GM13977 (cell line): ENCODE data around the gene PYDC2.

Experiments
- DNase-seq: peaks from one replicate; pipeline ENCODE4 v3.0.0; 2012; ENCODE audit warnings: low spot score
- in situ Hi-C: fragments of 300-500 bp; cut with MboI; formaldehyde crosslinking; loops from one replicate; pipeline ENCODE4 v1.12.0; 2022; ENCODE audit warnings: low sequenced_read_pairs, low pct_unique_long_range_greater_than_20kb, mixed read lengths, inconsistent platforms; ENCODE audit not compliant: unreplicated experiment
- TF ChIP-seq, protein P1 (sequence below): IDR thresholded peaks from 2 replicates; pipeline ENCODE4 v1.5.1; 2012; ENCODE audit warnings: mild to moderate bottlenecking, control low read depth; ENCODE audit not compliant: insufficient read depth; ENCODE audit errors: extremely low read depth, missing control alignments

PYDC2 gene

DNA sequence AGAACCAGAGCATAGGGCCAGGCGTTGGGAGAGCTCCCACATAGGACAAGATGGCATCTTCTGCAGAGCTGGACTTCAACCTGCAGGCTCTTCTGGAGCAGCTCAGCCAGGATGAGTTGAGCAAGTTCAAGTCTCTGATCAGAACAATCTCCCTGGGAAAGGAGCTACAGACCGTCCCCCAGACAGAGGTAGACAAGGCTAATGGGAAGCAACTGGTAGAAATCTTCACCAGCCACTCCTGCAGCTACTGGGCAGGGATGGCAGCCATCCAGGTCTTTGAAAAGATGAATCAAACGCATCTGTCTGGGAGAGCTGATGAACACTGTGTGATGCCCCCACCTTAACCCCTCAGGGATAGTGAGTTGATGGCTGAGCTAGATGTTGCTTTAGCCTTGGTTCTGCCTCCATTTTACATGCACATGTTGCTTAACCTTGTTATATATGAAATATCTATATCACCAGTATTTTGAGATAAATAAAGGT is at the start of gene PYDC2:
TSS of gene PYDC2 (plus strand) at position 51 of the 483 bp plus-strand sequence. CDS start at position 51, 0 bp downstream.
- in situ Hi-C loops = no loop called here
- TF ChIP-seq, protein P1, sequence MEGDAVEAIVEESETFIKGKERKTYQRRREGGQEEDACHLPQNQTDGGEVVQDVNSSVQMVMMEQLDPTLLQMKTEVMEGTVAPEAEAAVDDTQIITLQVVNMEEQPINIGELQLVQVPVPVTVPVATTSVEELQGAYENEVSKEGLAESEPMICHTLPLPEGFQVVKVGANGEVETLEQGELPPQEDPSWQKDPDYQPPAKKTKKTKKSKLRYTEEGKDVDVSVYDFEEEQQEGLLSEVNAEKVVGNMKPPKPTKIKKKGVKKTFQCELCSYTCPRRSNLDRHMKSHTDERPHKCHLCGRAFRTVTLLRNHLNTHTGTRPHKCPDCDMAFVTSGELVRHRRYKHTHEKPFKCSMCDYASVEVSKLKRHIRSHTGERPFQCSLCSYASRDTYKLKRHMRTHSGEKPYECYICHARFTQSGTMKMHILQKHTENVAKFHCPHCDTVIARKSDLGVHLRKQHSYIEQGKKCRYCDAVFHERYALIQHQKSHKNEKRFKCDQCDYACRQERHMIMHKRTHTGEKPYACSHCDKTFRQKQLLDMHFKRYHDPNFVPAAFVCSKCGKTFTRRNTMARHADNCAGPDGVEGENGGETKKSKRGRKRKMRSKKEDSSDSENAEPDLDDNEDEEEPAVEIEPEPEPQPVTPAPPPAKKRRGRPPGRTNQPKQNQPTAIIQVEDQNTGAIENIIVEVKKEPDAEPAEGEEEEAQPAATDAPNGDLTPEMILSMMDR = no peak
- no peak for DNase-seq

DNA sequence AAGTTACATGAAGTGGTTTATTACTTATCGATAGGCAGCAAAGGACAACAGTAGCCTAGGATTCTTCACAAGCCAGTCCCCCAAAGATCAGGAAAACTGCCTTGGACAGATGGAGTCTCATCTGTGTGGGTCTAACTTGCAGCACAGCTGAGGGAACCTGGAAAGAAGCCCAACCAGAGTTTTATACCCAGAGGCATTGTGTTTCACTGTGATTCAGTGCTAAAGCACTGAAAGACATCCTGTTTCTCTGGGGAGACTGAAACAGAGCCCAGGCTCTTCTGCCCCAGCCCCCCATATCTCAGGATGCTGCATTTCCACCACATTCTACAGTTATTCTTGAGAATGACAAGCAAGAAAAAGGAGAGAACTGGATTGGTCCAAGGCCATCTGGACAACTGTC is 48.2 kb upstream of the PYDC2 start:
- in situ Hi-C loops = loop anchor here (25.0 kb wide), 2 partner anchors 800 to 1025 kb away; no protein-coding TSS in a partner anchor
- TF ChIP-seq, protein P1 = no peak
- no peak for DNase-seq

DNA sequence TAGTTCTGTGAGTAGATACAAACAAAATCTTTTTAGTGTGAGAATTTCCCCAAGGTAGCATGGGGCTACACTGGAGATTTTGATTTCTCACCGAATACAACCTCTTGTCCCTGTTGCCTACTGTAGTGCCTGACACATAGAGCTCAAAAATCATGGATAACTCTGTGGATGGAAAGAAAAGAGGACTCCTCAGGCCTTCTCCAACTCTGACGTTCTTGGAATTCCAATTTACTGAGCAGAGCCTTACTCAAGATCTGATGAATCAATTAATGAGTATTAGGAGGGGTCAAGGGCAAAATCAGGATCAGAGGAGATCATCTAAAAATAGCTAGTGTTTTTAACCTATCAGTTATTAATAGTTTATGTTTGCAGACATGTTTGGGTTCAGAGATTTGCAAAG is 46.7 kb upstream of the PYDC2 start:
- TF ChIP-seq, protein P1 = no peak
- in situ Hi-C loops = loop anchor here (25.0 kb wide), 2 partner anchors 798 to 1023 kb away; no protein-coding TSS in a partner anchor
- no peak for DNase-seq

DNA sequence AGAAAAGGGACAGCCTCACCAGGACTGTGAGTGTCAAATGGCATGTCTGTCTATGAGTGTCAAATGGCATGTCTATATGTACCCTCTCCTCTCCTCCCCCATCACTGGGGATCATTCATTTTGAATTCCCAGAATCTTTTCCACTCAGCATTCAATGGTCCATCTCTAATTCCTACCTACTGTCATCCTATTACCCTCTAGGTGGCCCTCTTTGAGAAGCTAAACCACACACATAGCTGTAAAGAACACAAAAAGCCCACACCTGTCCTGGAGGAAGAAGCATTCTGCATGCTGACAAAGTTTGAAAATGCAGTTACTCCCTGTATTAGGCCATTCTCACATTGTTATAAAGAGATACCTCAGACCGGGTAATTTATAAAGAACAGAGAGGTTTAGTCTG is 46.2 kb upstream of the PYDC2 start:
- in situ Hi-C loops = loop anchor here (25.0 kb wide), 2 partner anchors 798 to 1023 kb away; no protein-coding TSS in a partner anchor
- TF ChIP-seq, protein P1 = no peak

DNA sequence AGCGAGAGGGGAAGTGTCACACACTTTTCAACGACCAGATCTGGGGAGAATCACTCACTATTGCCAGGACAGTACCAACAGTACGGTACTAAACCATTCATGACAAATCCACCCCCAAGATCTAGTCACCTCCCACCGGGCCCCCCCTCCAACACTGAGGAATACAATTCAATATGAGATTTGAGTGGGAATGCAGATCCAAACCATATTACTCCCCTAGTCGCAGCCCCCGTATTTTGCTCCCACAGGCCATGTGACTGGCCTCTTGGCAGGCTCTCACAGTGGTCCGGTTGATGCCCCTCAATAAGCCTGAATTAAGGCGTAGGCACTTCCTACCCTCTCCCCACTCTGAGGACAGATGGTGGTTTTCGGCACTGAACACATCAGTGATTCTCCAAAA is 45.4 kb upstream of the PYDC2 start:
- TF ChIP-seq, protein P1 = no peak
- no peak for DNase-seq
- in situ Hi-C loops = loop anchor here (25.0 kb wide), 2 partner anchors 797 to 1022 kb away; no protein-coding TSS in a partner anchor

More for the DNA sequence above, 46.2 kb upstream of the PYDC2 start:
- no peak for DNase-seq

DNA sequence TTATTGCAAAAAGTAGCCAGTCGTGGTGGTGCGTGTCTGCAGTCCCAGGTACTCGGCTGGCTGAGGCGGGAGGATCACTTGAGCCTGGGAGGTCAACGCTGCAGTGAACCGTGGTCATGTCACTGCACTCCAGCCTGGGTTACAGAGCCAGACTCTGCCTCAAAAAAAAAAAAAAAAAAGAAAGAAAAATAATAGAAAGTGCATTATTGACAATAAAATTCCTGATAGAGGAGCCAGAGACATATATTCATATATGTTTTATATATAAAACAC is 43.6 kb upstream of the PYDC2 start:
- in situ Hi-C loops = loop anchor here (25.0 kb wide), 2 partner anchors 795 to 1020 kb away; no protein-coding TSS in a partner anchor
- no peak for DNase-seq
- TF ChIP-seq, protein P1 = no peak
